Measurements from ENCODE around the gene ATP23.

Gene ATP23

GRCh38 chr12:57943438-57944080 is 2.2 kb downstream of the ATP23 start:
- no peaks in the 10 kb centered on the region for H3K27me3 ChIP-seq (ENCODE audit: control insufficient read depth, insufficient read depth, low read length)
- no peak for TF ChIP-seq CTCF (IDR thresholded peaks at IDR 0.05)
- no peak overlapping the region for H3K4me3 ChIP-seq (ENCODE audit: low read depth, low read length)
- no peak overlapping the region for H3K27ac ChIP-seq
- no peaks in the 10 kb centered on the region for H3K79me2 ChIP-seq
- H3K36me3 ChIP-seq (ENCODE audit: control insufficient read depth, insufficient read depth, low read length): no peaks in the 10 kb centered on the region
- H3K4me2 ChIP-seq (ENCODE audit: low read length): no peak overlapping the region
- no peak overlapping the region for H2AFZ ChIP-seq
- H3K4me1 ChIP-seq: no peaks in the 10 kb centered on the region
- no peaks in the 10 kb centered on the region for H3K9me3 ChIP-seq (ENCODE audit: control insufficient read depth, low read length)
- no peak overlapping the region for H3K9ac ChIP-seq

GRCh38 chr12:57944313-57945023 is 3.1 kb downstream of the ATP23 start:
- no peaks in the 10 kb centered on the region for H3K27me3 ChIP-seq (ENCODE audit: control insufficient read depth, insufficient read depth, low read length)
- H3K4me3 ChIP-seq (ENCODE audit: low read depth, low read length): no peak overlapping the region
- H3K27ac ChIP-seq: no peak overlapping the region
- H3K9ac ChIP-seq: no peak overlapping the region
- no peaks in the 10 kb centered on the region for H3K79me2 ChIP-seq
- no peak overlapping the region for H3K4me2 ChIP-seq (ENCODE audit: low read length)
- H2AFZ ChIP-seq: no peak overlapping the region
- no peaks in the 10 kb centered on the region for H3K36me3 ChIP-seq (ENCODE audit: control insufficient read depth, insufficient read depth, low read length)
- TF ChIP-seq CTCF (IDR thresholded peaks at IDR 0.05): no peak
- H3K4me1 ChIP-seq: no peaks in the 10 kb centered on the region
- no peaks in the 10 kb centered on the region for H3K9me3 ChIP-seq (ENCODE audit: control insufficient read depth, low read length)

- TF ChIP-seq CTCF (IDR thresholded peaks at IDR 0.05): no peak
- H3K79me2 ChIP-seq: no peaks in the 10 kb centered on the region
- no peaks in the 10 kb centered on the region for H3K36me3 ChIP-seq (ENCODE audit: control insufficient read depth, insufficient read depth, low read length)
- H3K27ac ChIP-seq: no peak overlapping the region
- no peak overlapping the region for H3K9ac ChIP-seq
- no peaks in the 10 kb centered on the region for H3K27me3 ChIP-seq (ENCODE audit: control insufficient read depth, insufficient read depth, low read length)
- no peak overlapping the region for H2AFZ ChIP-seq
- no peak overlapping the region for H3K4me2 ChIP-seq (ENCODE audit: low read length)
- H3K9me3 ChIP-seq (ENCODE audit: control insufficient read depth, low read length): no peaks in the 10 kb centered on the region
- no peak overlapping the region for H3K4me3 ChIP-seq (ENCODE audit: low read depth, low read length)
- no peaks in the 10 kb centered on the region for H3K4me1 ChIP-seq
These were observed 11.4 kb downstream of the ATP23 start for GRCh38 chr12:57952766-57953165.

GRCh38 chr12:57954768-57955167 is 13.4 kb downstream of the ATP23 start:
- Histone ChIP-seq H3K9ac (no peak overlapping the region), H3K36me3 (ENCODE audit: control insufficient read depth, insufficient read depth, low read length) (no peaks in the 10 kb centered on the region), H3K4me1 (no peaks in the 10 kb centered on the region), H3K4me3 (ENCODE audit: low read depth, low read length) (no peak overlapping the region), H3K9me3 (ENCODE audit: control insufficient read depth, low read length) (no peaks in the 10 kb centered on the region), H3K27me3 (ENCODE audit: control insufficient read depth, insufficient read depth, low read length) (no peaks in the 10 kb centered on the region), H3K79me2 (no peaks in the 10 kb centered on the region), H3K4me2 (ENCODE audit: low read length) (no peak overlapping the region), H2AFZ (no peak overlapping the region), H3K27ac (no peak overlapping the region)
- TF ChIP-seq CTCF (IDR thresholded peaks at IDR 0.05): no peak
